Osteoblast (primary cell): ENCODE measurements around the gene PEMT. TPM values are rescaled to one million over a fixed set of nuclear protein-coding genes. Genes with fewer than 3 reads are reported as not detected.

Source experiments
- DNase-seq: peaks from one replicate; pipeline ENCODE4 v3.0.0; 2011; ENCODE audit warnings: low spot score, mixed read lengths; ENCODE audit not compliant: insufficient read length; ENCODE audit errors: missing footprints
- H2AFZ ChIP-seq: 2 replicates; pipeline ENCODE4 v1.6.0; 2011; ENCODE audit warnings: mild to moderate bottlenecking, low read length
- H3K27ac ChIP-seq: 2 replicates; pipeline ENCODE4 v1.5.1; 2011; ENCODE audit warnings: mild to moderate bottlenecking, low read depth, low read length, moderate library complexity
- H3K27me3 ChIP-seq: 2 replicates; pipeline ENCODE4 v1.6.0; 2012; ENCODE audit warnings: mild to moderate bottlenecking, control low read depth, inconsistent platforms, low read length, moderate library complexity; ENCODE audit not compliant: insufficient read depth
- H3K36me3 ChIP-seq: 2 replicates; pipeline ENCODE4 v1.5.1; 2011; ENCODE audit warnings: mild to moderate bottlenecking, low read length, control low read depth, moderate library complexity; ENCODE audit not compliant: insufficient read depth
- H3K4me1 ChIP-seq: 2 replicates; pipeline ENCODE4 v1.5.1; 2011; ENCODE audit warnings: mild to moderate bottlenecking, low read length, control low read depth, moderate library complexity; ENCODE audit not compliant: insufficient read depth
- H3K4me2 ChIP-seq: 2 replicates; pipeline ENCODE4 v1.6.0; 2011; ENCODE audit warnings: mild to moderate bottlenecking, low read length; ENCODE audit not compliant: insufficient read depth
- H3K4me3 ChIP-seq: fragments of 200-600 bp; sonication (generic); 3 replicates; pipeline ENCODE4 v1.5.1; 2012; ENCODE audit warnings: mild to moderate bottlenecking, low read length, inconsistent platforms; ENCODE audit not compliant: insufficient read depth
- H3K79me2 ChIP-seq: 2 replicates; pipeline ENCODE4 v1.6.0; 2012; ENCODE audit warnings: mild to moderate bottlenecking, low read length, control low read depth, inconsistent platforms; ENCODE audit not compliant: insufficient read depth
- H3K9me3 ChIP-seq: 2 replicates; pipeline ENCODE4 v1.5.1; 2011; ENCODE audit warnings: low read depth, low read length, control low read depth
- H4K20me1 ChIP-seq: 2 replicates; pipeline ENCODE4 v1.6.0; 2012; ENCODE audit warnings: mild to moderate bottlenecking, low read length, control low read depth; ENCODE audit not compliant: insufficient read depth
- total RNA-seq: library from RNA; depleted of rRNA; stranded (reverse); fragments of >200 nt; gene quantifications from 2 replicates; pipeline ENCODE4 v1.2.3, GENCODE V29; 2012
- TF ChIP-seq, protein P1 (sequence below): IDR thresholded peaks from 2 replicates; pipeline ENCODE4 v1.5.1; 2011; ENCODE audit warnings: mild to moderate bottlenecking, low read depth, low read length, moderate library complexity; ENCODE audit errors: extremely low read depth

PEMT gene
- total RNA-seq, 1 donor = 26.4 TPM

DNA sequence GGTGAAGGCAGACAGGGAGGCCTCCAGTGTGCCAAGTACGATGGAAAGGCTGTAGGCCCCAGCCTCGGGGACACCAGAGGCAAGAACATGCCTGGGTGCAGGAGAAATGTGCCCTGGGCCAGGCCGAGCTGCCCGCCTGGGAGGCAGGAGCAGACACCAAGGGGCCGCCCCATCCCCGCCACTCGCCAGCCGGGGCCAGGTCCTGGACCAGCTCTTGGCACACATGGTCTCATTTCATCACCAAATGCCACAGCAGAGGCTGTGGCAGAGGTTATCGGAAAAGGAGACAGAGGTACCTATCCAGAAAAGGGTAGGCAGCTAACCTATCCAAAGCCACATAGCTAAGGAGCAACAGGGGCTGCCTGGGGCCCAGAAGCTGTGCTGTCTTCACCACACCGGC is 31.3 kb downstream of the PEMT start:
- DNase-seq = peak; percentile 77
- Histone ChIP-seq H3K4me3 (no peak overlapping the region), H3K79me2 (no peaks in the 10 kb centered on the region), H3K27me3 (no peaks in the 10 kb centered on the region), H3K4me1 (peaks cover 5% of the 10 kb centered on the region), H3K27ac (no peak overlapping the region), H3K4me2 (no peak overlapping the region), H4K20me1 (peaks cover under 1% of the 10 kb centered on the region), H3K36me3 (no peaks in the 10 kb centered on the region), H3K9me3 (no peaks in the 10 kb centered on the region), H2AFZ (no peak overlapping the region)
- TF ChIP-seq, protein P1, sequence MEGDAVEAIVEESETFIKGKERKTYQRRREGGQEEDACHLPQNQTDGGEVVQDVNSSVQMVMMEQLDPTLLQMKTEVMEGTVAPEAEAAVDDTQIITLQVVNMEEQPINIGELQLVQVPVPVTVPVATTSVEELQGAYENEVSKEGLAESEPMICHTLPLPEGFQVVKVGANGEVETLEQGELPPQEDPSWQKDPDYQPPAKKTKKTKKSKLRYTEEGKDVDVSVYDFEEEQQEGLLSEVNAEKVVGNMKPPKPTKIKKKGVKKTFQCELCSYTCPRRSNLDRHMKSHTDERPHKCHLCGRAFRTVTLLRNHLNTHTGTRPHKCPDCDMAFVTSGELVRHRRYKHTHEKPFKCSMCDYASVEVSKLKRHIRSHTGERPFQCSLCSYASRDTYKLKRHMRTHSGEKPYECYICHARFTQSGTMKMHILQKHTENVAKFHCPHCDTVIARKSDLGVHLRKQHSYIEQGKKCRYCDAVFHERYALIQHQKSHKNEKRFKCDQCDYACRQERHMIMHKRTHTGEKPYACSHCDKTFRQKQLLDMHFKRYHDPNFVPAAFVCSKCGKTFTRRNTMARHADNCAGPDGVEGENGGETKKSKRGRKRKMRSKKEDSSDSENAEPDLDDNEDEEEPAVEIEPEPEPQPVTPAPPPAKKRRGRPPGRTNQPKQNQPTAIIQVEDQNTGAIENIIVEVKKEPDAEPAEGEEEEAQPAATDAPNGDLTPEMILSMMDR = no peak

DNA sequence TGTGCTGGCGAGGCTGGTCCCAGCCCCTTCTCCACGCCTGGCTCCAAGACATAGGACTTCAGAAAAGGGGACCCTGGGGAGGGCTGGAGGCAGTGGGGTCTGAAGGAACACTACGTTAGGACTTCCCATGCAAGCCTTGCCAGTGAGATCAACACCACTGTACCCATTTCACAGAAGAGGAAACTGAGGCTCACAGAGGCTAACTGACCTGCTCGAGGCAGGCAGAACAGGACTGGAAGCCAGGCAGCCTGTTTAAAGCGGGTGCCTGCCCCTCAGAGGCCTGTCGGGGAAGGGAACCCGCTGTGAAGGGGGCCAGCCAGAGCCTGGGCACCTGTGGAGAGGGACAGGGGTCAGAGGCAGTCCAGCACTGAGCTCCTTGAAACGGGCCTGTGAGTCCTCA is 32.3 kb downstream of the PEMT start:
- peaks cover 5% of the 10 kb centered on the region for H3K4me1 ChIP-seq
- H3K4me3 ChIP-seq = no peak overlapping the region
- no peak for DNase-seq
- no peak overlapping the region for H3K27ac ChIP-seq
- no peaks in the 10 kb centered on the region for H4K20me1 ChIP-seq
- H3K79me2 ChIP-seq = no peaks in the 10 kb centered on the region
- no peaks in the 10 kb centered on the region for H3K36me3 ChIP-seq
- H3K4me2 ChIP-seq = no peak overlapping the region
- no peaks in the 10 kb centered on the region for H3K9me3 ChIP-seq
- TF ChIP-seq, protein P1 = no peak
- H2AFZ ChIP-seq = no peak overlapping the region
- H3K27me3 ChIP-seq = no peaks in the 10 kb centered on the region

GRCh38 chr17:17558431-17558830 is 33.1 kb downstream of the PEMT start:
- no peaks in the 10 kb centered on the region for H3K9me3 ChIP-seq
- H3K4me1 ChIP-seq = peaks cover 5% of the 10 kb centered on the region
- no peaks in the 10 kb centered on the region for H3K79me2 ChIP-seq
- no peak overlapping the region for H3K4me3 ChIP-seq
- H3K36me3 ChIP-seq = no peaks in the 10 kb centered on the region
- H3K4me2 ChIP-seq = no peak overlapping the region
- no peak for DNase-seq
- no peak overlapping the region for H3K27ac ChIP-seq
- H4K20me1 ChIP-seq = no peaks in the 10 kb centered on the region
- TF ChIP-seq, protein P1 = no peak
- H3K27me3 ChIP-seq = no peaks in the 10 kb centered on the region
- no peak overlapping the region for H2AFZ ChIP-seq

GRCh38 chr17:17557796-17558195 is 33.7 kb downstream of the PEMT start:
- TF ChIP-seq, protein P1 = no peak
- H2AFZ ChIP-seq = no peak overlapping the region
- peaks cover 5% of the 10 kb centered on the region for H3K4me1 ChIP-seq
- no peak overlapping the region for H3K4me2 ChIP-seq
- H3K36me3 ChIP-seq = no peaks in the 10 kb centered on the region
- H3K27ac ChIP-seq = no peak overlapping the region
- DNase-seq = no peak
- H3K79me2 ChIP-seq = no peaks in the 10 kb centered on the region
- H4K20me1 ChIP-seq = no peaks in the 10 kb centered on the region
- H3K4me3 ChIP-seq = no peak overlapping the region
- H3K9me3 ChIP-seq = no peaks in the 10 kb centered on the region
- no peaks in the 10 kb centered on the region for H3K27me3 ChIP-seq
